ENCODE measurements around the gene WNT3A.
A peak's percentile ranks its signal among the peaks of the same experiment; 100 is the strongest.

WNT3A gene

DNA sequence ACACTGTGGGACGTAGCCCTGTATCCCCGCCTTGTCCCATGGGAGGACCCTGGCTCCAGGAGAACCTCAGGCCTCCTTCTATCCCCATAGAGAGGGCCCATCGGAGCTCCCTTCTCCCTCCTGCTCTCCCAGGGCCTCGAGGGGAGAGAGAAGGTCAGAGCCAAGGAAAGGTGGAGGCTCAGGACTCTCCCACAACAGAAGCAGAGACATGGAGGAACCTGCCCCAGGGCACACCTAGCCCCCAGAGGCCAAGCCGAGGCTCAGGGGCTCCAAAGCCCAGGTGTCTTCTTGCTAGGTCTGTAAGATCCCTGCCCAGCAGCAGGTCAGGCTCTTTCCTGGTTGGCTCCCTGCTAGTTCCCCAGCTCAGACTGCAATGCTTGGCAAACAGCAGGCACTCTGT lies 41.3 kb downstream of the WNT3A start:
- H3K27me3 Mint-ChIP-seq: peaks cover 33 to 46% of the 10 kb centered on the region in 2 donors
- ATAC-seq (replicated peaks): no peak
- H3K9me3 Mint-ChIP-seq: no peaks in the 10 kb centered on the region

DNA sequence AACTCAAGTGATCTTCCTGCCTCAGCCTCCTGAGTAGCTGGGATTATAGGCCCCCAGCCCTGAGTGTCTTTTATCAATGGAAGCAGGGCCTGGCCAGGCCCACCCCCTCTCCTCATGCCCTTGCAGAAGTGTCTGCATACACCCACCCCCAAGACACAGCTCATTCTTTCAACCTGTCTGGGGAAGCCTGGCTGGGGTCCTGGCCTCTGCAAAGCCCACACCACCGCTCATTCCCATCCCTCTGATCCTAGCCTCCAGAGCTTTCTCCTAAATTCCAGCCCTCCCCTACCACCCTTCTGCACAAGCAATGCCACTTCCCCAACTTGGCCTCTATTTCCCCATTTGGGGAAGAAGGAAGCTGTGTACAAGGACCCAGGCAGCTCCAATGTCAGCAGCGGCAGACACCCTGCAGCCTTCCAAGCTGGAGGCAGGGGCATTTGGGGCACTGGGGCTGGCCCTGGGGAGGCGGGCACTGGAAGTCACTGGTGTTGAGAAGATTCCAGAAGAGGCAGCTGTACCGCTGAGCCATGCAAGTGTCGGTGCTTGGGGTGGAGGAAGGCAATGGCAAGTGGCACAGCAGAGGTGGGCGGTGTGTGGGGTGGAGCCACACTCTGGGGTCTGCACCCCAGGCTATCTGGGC lies 42.0 kb downstream of the WNT3A start:
- H3K36me3 Mint-ChIP-seq (ENCODE audit: insufficient read depth): peaks cover 2% of the 10 kb centered on the region
- no peaks in the 10 kb centered on the region for H3K4me1 Mint-ChIP-seq (ENCODE audit: low read depth in 2 of 2)
- H3K27ac Mint-ChIP-seq: no peak overlapping the region
- no peak overlapping the region for H3K4me3 Mint-ChIP-seq
- ATAC-seq (replicated peaks) (no peak), DNase-seq (no peak)
- H3K9me3 Mint-ChIP-seq: no peaks in the 10 kb centered on the region
- peaks cover 39 to 53% of the 10 kb centered on the region in 2 donors for H3K27me3 Mint-ChIP-seq

More for the DNA sequence above, 41.3 kb downstream of the WNT3A start:
- Mint-ChIP-seq H3K4me3 (no peak overlapping the region), H3K4me1 (ENCODE audit: low read depth in 2 of 2) (no peaks in the 10 kb centered on the region), H3K36me3 (ENCODE audit: insufficient read depth) (peaks cover 2% of the 10 kb centered on the region), H3K27ac (no peak overlapping the region)
- no peak for DNase-seq

DNA sequence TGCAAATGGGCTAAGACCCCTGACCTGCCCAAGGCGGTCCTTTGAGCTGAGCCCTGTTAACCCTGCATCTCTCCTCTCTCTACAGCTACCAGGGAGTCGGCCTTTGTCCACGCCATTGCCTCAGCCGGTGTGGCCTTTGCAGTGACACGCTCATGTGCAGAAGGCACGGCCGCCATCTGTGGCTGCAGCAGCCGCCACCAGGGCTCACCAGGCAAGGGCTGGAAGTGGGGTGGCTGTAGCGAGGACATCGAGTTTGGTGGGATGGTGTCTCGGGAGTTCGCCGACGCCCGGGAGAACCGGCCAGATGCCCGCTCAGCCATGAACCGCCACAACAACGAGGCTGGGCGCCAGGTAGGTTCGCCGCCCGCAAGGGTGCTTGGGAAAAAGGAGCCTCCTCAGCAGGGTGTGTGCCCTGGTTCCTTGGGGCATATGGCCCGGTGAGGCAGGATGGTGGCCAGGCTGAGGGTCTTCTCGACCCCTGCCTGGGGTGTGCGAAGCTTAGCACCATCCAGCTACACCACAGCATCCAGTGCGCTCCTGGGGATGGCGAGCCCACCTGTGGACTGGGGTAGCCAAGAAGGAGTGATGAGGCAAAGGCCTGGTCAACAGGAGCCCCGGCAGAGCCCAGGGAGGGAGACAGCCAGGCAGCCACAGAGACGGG lies 43.9 kb downstream of the WNT3A start:
- H3K4me3 Mint-ChIP-seq: no peak overlapping the region
- no peak overlapping the region for H3K27ac Mint-ChIP-seq
- H3K36me3 Mint-ChIP-seq (ENCODE audit: insufficient read depth): peaks cover 2% of the 10 kb centered on the region
- H3K4me1 Mint-ChIP-seq (ENCODE audit: low read depth in 2 of 2): no peaks in the 10 kb centered on the region
- ATAC-seq (replicated peaks): no peak
- DNase-seq: no peak
- no peaks in the 10 kb centered on the region for H3K9me3 Mint-ChIP-seq
- peaks cover 40 to 55% of the 10 kb centered on the region in 2 donors for H3K27me3 Mint-ChIP-seq

DNA sequence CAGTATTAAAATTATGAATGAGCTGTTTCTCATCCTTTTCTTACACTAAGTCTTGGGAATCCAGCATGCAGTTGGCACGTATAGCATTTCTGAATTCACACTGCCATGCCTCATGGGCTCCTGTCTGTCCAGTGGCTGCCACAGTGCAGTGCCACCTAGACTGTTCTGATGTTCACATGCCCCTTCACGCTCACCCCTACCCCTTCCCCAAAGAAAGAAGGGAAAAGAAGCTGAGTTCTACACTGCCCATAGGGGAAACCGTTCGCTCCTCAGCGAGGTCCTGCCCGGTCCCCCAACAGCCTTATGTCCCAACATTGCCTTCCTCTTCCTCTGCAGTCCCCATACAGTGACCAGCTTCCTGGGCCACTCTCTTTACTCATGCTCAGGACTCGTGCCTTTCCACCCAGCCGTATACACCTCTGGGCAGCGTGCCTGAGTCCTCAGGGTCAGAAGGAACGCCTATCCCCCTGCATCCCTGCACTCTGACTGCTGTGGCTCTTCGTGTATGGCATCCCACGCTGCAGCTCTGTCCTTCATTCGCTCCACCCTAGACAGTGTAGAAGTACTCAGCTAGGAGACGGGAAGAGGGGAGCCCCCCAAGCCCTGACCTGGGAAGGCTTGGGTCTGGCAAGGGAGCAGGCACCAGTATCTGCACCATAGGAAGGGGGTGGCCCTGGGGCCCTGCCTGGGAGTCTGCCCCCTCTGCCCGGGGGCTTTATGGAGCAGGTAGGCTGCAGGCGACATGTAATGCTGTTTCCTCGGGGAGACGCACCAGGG lies 51.6 kb downstream of the WNT3A start:
- Mint-ChIP-seq H3K9me3 (no peaks in the 10 kb centered on the region), H3K36me3 (ENCODE audit: insufficient read depth) (peaks cover 2% of the 10 kb centered on the region), H3K4me3 (peak overlapping the region; percentile 37 to 72), H3K4me1 (ENCODE audit: low read depth in 2 of 2) (peaks cover 8 to 9% of the 10 kb centered on the region in 2 donors), H3K27me3 (peaks cover 19 to 45% of the 10 kb centered on the region in 2 donors), H3K27ac (no peak overlapping the region)
- ATAC-seq (replicated peaks) (no peak), DNase-seq (no peak)

DNA sequence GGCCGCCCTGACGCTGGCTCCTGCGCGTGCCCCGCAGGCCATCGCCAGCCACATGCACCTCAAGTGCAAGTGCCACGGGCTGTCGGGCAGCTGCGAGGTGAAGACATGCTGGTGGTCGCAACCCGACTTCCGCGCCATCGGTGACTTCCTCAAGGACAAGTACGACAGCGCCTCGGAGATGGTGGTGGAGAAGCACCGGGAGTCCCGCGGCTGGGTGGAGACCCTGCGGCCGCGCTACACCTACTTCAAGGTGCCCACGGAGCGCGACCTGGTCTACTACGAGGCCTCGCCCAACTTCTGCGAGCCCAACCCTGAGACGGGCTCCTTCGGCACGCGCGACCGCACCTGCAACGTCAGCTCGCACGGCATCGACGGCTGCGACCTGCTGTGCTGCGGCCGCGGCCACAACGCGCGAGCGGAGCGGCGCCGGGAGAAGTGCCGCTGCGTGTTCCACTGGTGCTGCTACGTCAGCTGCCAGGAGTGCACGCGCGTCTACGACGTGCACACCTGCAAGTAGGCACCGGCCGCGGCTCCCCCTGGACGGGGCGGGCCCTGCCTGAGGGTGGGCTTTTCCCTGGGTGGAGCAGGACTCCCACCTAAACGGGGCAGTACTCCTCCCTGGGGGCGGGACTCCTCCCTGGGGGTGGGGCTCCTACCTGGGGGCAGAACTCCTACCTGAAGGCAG lies 52.3 kb downstream of the WNT3A start:
- Mint-ChIP-seq H3K4me1 (ENCODE audit: low read depth in 2 of 2) (peaks cover 8 to 9% of the 10 kb centered on the region in 2 donors), H3K36me3 (ENCODE audit: insufficient read depth) (peaks cover 2% of the 10 kb centered on the region), H3K4me3 (peak overlapping the region; percentile 37 to 72), H3K27ac (no peak overlapping the region), H3K9me3 (no peaks in the 10 kb centered on the region), H3K27me3 (peaks cover 14 to 45% of the 10 kb centered on the region in 2 donors)
- ATAC-seq (replicated peaks): peak; percentile 84
- DNase-seq: peak; percentile 54 to 69 (median 66)

DNA sequence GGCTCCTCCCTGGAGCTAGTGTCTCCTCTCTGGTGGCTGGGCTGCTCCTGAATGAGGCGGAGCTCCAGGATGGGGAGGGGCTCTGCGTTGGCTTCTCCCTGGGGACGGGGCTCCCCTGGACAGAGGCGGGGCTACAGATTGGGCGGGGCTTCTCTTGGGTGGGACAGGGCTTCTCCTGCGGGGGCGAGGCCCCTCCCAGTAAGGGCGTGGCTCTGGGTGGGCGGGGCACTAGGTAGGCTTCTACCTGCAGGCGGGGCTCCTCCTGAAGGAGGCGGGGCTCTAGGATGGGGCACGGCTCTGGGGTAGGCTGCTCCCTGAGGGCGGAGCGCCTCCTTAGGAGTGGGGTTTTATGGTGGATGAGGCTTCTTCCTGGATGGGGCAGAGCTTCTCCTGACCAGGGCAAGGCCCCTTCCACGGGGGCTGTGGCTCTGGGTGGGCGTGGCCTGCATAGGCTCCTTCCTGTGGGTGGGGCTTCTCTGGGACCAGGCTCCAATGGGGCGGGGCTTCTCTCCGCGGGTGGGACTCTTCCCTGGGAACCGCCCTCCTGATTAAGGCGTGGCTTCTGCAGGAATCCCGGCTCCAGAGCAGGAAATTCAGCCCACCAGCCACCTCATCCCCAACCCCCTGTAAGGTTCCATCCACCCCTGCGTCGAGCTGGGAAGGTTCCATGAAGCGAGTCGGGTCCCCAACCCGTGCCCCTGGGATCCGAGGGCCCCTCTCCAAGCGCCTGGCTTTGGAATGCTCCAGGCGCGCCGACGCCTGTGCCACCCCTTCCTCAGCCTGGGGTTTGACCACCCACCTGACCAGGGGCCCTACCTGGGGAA lies 53.0 kb downstream of the WNT3A start:
- H3K9me3 Mint-ChIP-seq: no peaks in the 10 kb centered on the region
- no peak overlapping the region for H3K27ac Mint-ChIP-seq
- H3K4me1 Mint-ChIP-seq (ENCODE audit: low read depth in 2 of 2): peaks cover 8 to 9% of the 10 kb centered on the region in 2 donors
- DNase-seq (peak; percentile 42 to 60 (median 52)), ATAC-seq (replicated peaks) (peak; percentile 41)
- peaks cover 14 to 52% of the 10 kb centered on the region in 2 donors for H3K27me3 Mint-ChIP-seq
- H3K4me3 Mint-ChIP-seq: peak overlapping the region; percentile 37 to 72
- H3K36me3 Mint-ChIP-seq (ENCODE audit: insufficient read depth): peaks cover 2% of the 10 kb centered on the region

DNA sequence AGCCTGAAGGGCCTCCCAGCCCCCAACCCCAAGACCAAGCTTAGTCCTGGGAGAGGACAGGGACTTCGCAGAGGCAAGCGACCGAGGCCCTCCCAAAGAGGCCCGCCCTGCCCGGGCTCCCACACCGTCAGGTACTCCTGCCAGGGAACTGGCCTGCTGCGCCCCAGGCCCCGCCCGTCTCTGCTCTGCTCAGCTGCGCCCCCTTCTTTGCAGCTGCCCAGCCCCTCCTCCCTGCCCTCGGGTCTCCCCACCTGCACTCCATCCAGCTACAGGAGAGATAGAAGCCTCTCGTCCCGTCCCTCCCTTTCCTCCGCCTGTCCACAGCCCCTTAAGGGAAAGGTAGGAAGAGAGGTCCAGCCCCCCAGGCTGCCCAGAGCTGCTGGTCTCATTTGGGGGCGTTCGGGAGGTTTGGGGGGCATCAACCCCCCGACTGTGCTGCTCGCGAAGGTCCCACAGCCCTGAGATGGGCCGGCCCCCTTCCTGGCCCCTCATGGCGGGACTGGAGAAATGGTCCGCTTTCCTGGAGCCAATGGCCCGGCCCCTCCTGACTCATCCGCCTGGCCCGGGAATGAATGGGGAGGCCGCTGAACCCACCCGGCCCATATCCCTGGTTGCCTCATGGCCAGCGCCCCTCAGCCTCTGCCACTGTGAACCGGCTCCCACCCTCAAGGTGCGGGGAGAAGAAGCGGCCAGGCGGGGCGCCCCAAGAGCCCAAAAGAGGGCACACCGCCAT lies 53.8 kb downstream of the WNT3A start:
- H3K9me3 Mint-ChIP-seq: no peaks in the 10 kb centered on the region
- peaks cover 2% of the 10 kb centered on the region for H3K36me3 Mint-ChIP-seq (ENCODE audit: insufficient read depth)
- peak overlapping the region; percentile 37 to 72 for H3K4me3 Mint-ChIP-seq
- ATAC-seq (replicated peaks) (no peak), DNase-seq (no peak)
- peaks cover 8 to 9% of the 10 kb centered on the region in 2 donors for H3K4me1 Mint-ChIP-seq (ENCODE audit: low read depth in 2 of 2)
- H3K27me3 Mint-ChIP-seq: peaks cover 14 to 60% of the 10 kb centered on the region in 2 donors
- H3K27ac Mint-ChIP-seq: peak overlapping the region in 1 of 2 donors; percentile 56

DNA sequence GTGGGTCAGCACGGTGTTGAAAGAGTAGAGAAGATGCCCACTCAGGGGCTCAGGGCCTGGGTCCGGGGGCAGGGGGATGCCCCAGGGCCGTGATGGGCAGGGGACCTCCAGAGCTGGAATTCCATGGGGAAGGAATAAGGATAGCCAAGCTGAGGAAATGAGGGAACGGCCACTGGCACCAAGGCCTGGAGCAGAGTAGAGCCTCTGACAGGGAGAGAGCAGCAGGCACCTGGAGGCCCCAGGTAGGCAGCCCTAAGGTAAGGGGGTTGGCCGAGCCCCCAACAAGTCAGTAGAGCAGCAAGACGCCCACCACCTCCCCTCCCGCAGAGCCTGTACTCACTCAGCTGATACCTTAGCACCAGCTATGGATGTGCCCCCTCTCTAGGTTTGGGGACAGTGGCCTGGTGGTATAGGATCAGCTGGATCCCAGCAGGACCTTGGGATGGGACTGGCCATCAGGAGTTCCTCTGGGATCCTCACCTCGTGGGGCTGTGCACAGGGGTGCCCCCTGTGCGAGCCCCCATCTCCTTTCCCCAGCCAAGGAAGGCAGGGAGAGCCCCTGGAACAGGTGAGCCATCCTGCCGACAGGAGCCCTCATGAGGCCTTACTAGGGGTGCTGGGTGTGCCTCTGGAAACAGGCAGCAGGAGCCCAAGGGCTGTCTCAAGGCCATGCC lies 54.8 kb downstream of the WNT3A start:
- H3K4me3 Mint-ChIP-seq: peak overlapping the region; percentile 37 to 72
- peaks cover 2% of the 10 kb centered on the region for H3K36me3 Mint-ChIP-seq (ENCODE audit: insufficient read depth)
- peaks cover 18 to 69% of the 10 kb centered on the region in 2 donors for H3K27me3 Mint-ChIP-seq
- peaks cover 8 to 9% of the 10 kb centered on the region in 2 donors for H3K4me1 Mint-ChIP-seq (ENCODE audit: low read depth in 2 of 2)
- no peak for DNase-seq
- no peak for ATAC-seq (replicated peaks)
- H3K27ac Mint-ChIP-seq: no peak overlapping the region
- no peaks in the 10 kb centered on the region for H3K9me3 Mint-ChIP-seq

DNA sequence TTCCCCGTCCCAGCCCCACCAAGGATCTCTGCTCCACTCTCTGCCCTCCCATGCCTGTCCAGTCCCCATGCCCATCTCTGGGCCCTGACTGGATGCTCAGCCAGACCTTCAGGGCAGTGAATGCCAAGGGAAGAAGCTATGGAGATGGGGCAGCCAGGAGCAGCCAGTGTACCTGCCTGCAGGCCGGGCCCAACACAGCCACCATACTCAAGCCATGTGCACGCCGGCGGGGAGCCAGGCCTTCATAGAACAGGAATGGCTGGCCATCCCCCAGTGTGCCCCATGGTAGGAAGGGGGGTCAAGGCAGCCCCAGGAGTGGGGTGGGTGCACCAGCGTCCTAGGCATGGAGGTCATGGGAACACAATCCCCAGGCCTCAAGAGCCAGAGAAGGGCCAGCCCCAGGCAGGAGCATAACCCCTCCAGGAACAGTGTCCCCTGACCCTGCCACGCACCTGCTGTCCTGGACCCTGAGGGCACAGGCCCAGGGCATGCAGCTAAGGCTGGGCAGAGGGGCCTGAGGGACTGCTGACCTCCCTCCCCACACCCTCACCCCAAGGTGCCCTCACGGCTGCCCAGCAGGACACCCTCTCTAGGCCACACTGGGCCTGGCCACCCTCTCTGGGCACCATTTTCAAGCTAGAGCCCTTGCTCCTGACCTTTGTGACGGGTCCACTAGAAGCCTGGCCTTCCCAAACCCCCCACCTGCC lies 55.4 kb downstream of the WNT3A start:
- Mint-ChIP-seq H3K4me1 (ENCODE audit: low read depth in 2 of 2) (peaks cover 8 to 9% of the 10 kb centered on the region in 2 donors), H3K4me3 (no peak overlapping the region), H3K9me3 (no peaks in the 10 kb centered on the region), H3K27ac (no peak overlapping the region), H3K27me3 (peaks cover 25 to 76% of the 10 kb centered on the region in 2 donors), H3K36me3 (ENCODE audit: insufficient read depth) (peaks cover 5% of the 10 kb centered on the region)
- no peak for ATAC-seq (replicated peaks)
- DNase-seq: no peak

DNA sequence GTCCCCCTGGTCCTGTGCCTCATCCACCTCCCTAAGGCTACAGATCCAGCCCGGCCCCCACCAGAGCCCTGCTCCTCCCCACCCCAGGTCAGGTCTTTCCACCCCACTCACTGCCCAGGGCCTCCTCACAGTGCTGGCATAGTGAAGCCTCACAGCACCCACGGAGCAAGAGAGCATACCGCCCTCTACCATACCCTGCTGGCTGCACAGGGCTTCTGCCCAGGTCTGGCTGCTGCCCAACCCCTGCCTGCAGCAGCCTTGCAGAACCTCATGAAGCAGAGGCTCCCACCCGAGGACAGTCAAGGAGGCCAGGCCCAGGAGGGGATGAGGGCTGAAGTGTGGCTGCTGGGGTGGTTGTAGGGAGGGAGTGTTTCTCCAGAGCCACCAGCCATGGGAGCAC lies 56.0 kb downstream of the WNT3A start:
- Mint-ChIP-seq H3K27ac (no peak overlapping the region), H3K36me3 (ENCODE audit: insufficient read depth) (peaks cover 5% of the 10 kb centered on the region), H3K27me3 (peaks cover 25 to 80% of the 10 kb centered on the region in 2 donors)

More for the DNA sequence above, 56.0 kb downstream of the WNT3A start:
- Mint-ChIP-seq H3K4me1 (ENCODE audit: low read depth in 2 of 2) (peaks cover 8 to 9% of the 10 kb centered on the region in 2 donors), H3K9me3 (no peaks in the 10 kb centered on the region), H3K4me3 (no peak overlapping the region)
- no peak for DNase-seq
- no peak for ATAC-seq (replicated peaks)
